CD4-positive, alpha-beta memory T cell (primary cell): ENCODE data around the gene IFIH1. TPM values are rescaled to one million over a fixed set of nuclear protein-coding genes. Genes with fewer than 3 reads are reported as not detected.
A peak's percentile ranks its signal among the peaks of the same experiment; 100 is the strongest.

ENCODE experiments used
- CTCF ChIA-PET: fragments of 350-600 bp; sonication (Branson Sonifier 250); formaldehyde crosslinking; loops from one replicate; lab custom pipeline; 2021; ENCODE audit warnings: inconsistent platforms; ENCODE audit not compliant: partially characterized antibody; lab: Charles Lee
- POLR2A ChIA-PET: fragments of 350-600 bp; sonication (Branson Sonifier 250); formaldehyde crosslinking; loops from one replicate; lab custom pipeline; 2021; ENCODE audit not compliant: partially characterized antibody; lab: Charles Lee
- DNase-seq, 5 donors: peaks; one replicate each; pipeline versions ENCODE4 v3.0.0 to v3.0.0-alpha.2; 2020 to 2022; ENCODE audit warnings: mixed read lengths in 1 of 5
- H3K27ac ChIP-seq: one replicate; pipeline ENCODE4 v1.7.0; 2013; ENCODE audit warnings: low read depth, low read length
- H3K27me3 ChIP-seq: 2 replicates; pipeline ENCODE4 v1.7.0; 2013; ENCODE audit warnings: mild to moderate bottlenecking, low read length, moderate library complexity; ENCODE audit not compliant: insufficient read depth
- H3K36me3 ChIP-seq: 2 replicates; pipeline ENCODE4 v1.7.0; 2013; ENCODE audit warnings: mild to moderate bottlenecking, low read length, moderate library complexity; ENCODE audit not compliant: insufficient read depth
- H3K4me1 ChIP-seq: 2 replicates; pipeline ENCODE4 v1.7.0; 2013; ENCODE audit warnings: mild to moderate bottlenecking, low read length, moderate library complexity; ENCODE audit not compliant: insufficient read depth
- H3K4me3 ChIP-seq, 2 donors: one replicate each; pipeline ENCODE4 v1.7.0; 2013; ENCODE audit warnings: low read length in 2 of 2, mild to moderate bottlenecking in 1 of 2
- H3K9me3 ChIP-seq, 2 donors: one replicate each; pipeline ENCODE4 v1.7.0; 2013; ENCODE audit warnings: low read length in 2 of 2, control low read depth in 1 of 2; ENCODE audit not compliant: control insufficient read depth in 1 of 2
- H3K27ac Mint-ChIP-seq, 7 donors: one replicate each; pipeline ENCODE4 v1.8.0; 2020 to 2021; ENCODE audit warnings: mixed read lengths in 7 of 7, mild to moderate bottlenecking in 6 of 7, inconsistent platforms in 3 of 7, moderate library complexity in 3 of 7
- H3K27me3 Mint-ChIP-seq, 2 donors: one replicate each; pipeline ENCODE4 v1.8.0; 2020 to 2021; ENCODE audit warnings: mixed read lengths in 2 of 2
- H3K36me3 Mint-ChIP-seq, 2 donors: one replicate each; pipeline ENCODE4 v1.8.0; 2020 to 2021; ENCODE audit warnings: mixed read lengths in 2 of 2, inconsistent platforms in 1 of 2, mild to moderate bottlenecking in 1 of 2
- H3K4me1 Mint-ChIP-seq, 4 donors: one replicate each; pipeline ENCODE4 v1.8.0; 2020 to 2021; ENCODE audit warnings: mixed read lengths in 4 of 4, mild to moderate bottlenecking in 1 of 4
- H3K4me3 Mint-ChIP-seq, 8 donors: one replicate each; pipeline ENCODE4 v1.8.0; 2020 to 2021; ENCODE audit warnings: mixed read lengths in 8 of 8, mild to moderate bottlenecking in 7 of 8, moderate library complexity in 6 of 8, inconsistent platforms in 3 of 8
- H3K9me3 Mint-ChIP-seq, 8 donors: one replicate each; pipeline ENCODE4 v1.8.0; 2020 to 2021; ENCODE audit warnings: mixed read lengths in 8 of 8, mild to moderate bottlenecking in 5 of 8, inconsistent platforms in 3 of 8, moderate library complexity in 1 of 8
- intact Hi-C: fragments of 100-400 bp; cut with micrococcal nuclease; formaldehyde crosslinking; loops from one replicate; pipeline ENCODE4 v1.15.1; 2023
- polyA plus RNA-seq, 2 donors: library from polyadenylated mRNA; unstranded; fragments of 300-500 nt; fragmentation: Illumina TruSeq; gene quantifications; one replicate each; pipeline ENCODE4 v1.2.3, GENCODE V29; 2021
- total RNA-seq, 2 experiments: library from RNA; stranded (reverse); gene quantifications; one replicate each; pipeline ENCODE4 v1.2.3, GENCODE V29; 2021

IFIH1 gene
- total and polyA plus RNA-seq, 4 experiments from 2014 or later = 13.1 to 31.2 (median 27.1) TPM

GRCh38 chr2:162327134-162327769, 8.8 kb upstream of the IFIH1 start:
- Mint-ChIP-seq H3K36me3 (no peaks in the 10 kb centered on the region), H3K27me3 (no peaks in the 10 kb centered on the region), H3K9me3 (no peaks in the 10 kb centered on the region), H3K27ac (peak overlapping the region in 1 of 7 donors; percentile 10), H3K4me3 (no peak overlapping the region), H3K4me1 (no peaks in the 10 kb centered on the region)
- ChIA-PET CTCF (interaction anchor here (0.9 to 4.7 kb wide), 3 partner anchors 9 to 29 kb away, joined by 3 to 25 read pairs (median 9); partner anchors contain the start of gene IFIH1), POLR2A (interaction anchor here (0.7 to 1.2 kb wide), 2 partner anchors 10 to 15 kb away, joined by 3 read pairs; no protein-coding TSS in a partner anchor)
- Histone ChIP-seq H3K36me3 (no peaks in the 10 kb centered on the region), H3K27me3 (no peaks in the 10 kb centered on the region), H3K4me1 (no peaks in the 10 kb centered on the region), H3K4me3 (no peak overlapping the region), H3K27ac (no peak overlapping the region), H3K9me3 (no peaks in the 10 kb centered on the region)
- intact Hi-C loops = no loop called here
- DNase-seq = no peak

- H3K36me3 Mint-ChIP-seq = no peaks in the 10 kb centered on the region
- Histone ChIP-seq H3K4me1 (peaks cover 8% of the 10 kb centered on the region), H3K9me3 (no peaks in the 10 kb centered on the region), H3K27me3 (no peaks in the 10 kb centered on the region), H3K4me3 (no peak overlapping the region), H3K27ac (no peak overlapping the region), H3K36me3 (no peaks in the 10 kb centered on the region)
- ChIA-PET CTCF (interaction anchor here (1.4 to 1.6 kb wide), 2 partner anchors 9 to 27 kb away, joined by 5 read pairs; no protein-coding TSS in a partner anchor), POLR2A (no interaction called here)
- DNase-seq = no peak
- H3K4me1 Mint-ChIP-seq = peaks cover 12 to 15% (median 14%) of the 10 kb centered on the region in 4 donors
- no peaks in the 10 kb centered on the region for H3K9me3 Mint-ChIP-seq
- no peak overlapping the region for H3K4me3 Mint-ChIP-seq
- no peaks in the 10 kb centered on the region for H3K27me3 Mint-ChIP-seq
- intact Hi-C loops = no loop called here
- H3K27ac Mint-ChIP-seq = peak overlapping the region in 1 of 7 donors; percentile 45
Measured at GRCh38 chr2:162324953-162325352, 6.5 kb upstream of the IFIH1 start.

GRCh38 chr2:162320864-162321517, 2.5 kb upstream of the IFIH1 start:
- H3K4me3 Mint-ChIP-seq = peak overlapping the region in 3 of 8 donors; percentile 8 to 57 (median 38)
- peak overlapping the region in 6 of 7 donors; percentile 11 to 98 (median 66) for H3K27ac Mint-ChIP-seq
- peaks cover 31 to 42% (median 37%) of the 10 kb centered on the region in 4 donors for H3K4me1 Mint-ChIP-seq
- H3K36me3 Mint-ChIP-seq = peaks cover 0 to 14% of the 10 kb centered on the region in 2 donors
- no peaks in the 10 kb centered on the region for H3K9me3 Mint-ChIP-seq
- no peak overlapping the region for H3K4me3 ChIP-seq
- H3K27ac ChIP-seq = no peak overlapping the region
- intact Hi-C loops = no loop called here
- H3K4me1 ChIP-seq = peaks cover 35% of the 10 kb centered on the region
- DNase-seq = no peak
- no peaks in the 10 kb centered on the region for H3K36me3 ChIP-seq
- H3K27me3 Mint-ChIP-seq = no peaks in the 10 kb centered on the region
- no peaks in the 10 kb centered on the region for H3K9me3 ChIP-seq
- ChIA-PET CTCF (interaction anchor here (3.0 to 5.9 kb wide), 2 partner anchors 21 to 22 kb away, joined by 14 to 81 read pairs; partner anchors contain the start of gene GCA), POLR2A (no interaction called here)
- no peaks in the 10 kb centered on the region for H3K27me3 ChIP-seq

DNA sequence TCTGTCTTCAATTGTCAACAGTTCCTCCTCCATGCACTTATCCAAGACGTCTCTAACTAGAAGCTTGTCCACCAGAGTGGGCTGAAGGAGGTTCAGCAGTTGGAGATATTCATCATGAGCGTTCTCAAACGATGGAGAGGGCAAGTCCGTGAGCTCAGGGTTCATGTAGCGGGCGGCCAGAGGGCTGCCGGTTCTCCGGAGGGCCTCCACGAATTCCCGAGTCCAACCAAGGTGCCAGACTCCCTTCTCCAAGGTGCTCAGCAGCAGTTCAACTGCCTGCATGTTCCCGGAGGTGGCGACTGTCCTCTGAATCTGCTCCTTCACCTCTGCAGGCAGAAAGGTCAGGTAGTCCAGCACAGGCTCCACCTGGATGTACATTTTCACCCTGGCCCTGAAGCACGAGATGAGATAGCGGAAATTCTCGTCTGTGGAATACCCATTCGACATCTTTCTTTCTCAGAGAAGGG, 590 bp downstream of the IFIH1 start:
- H3K4me1 ChIP-seq = peaks cover 59% of the 10 kb centered on the region
- ChIA-PET CTCF (interaction anchor here (1.0 to 5.9 kb wide), 6 partner anchors 10 to 310 kb away, joined by 3 to 81 read pairs (median 20); partner anchors contain the start of gene GCA), POLR2A (interaction anchor here (0.9 to 3.4 kb wide), 5 partner anchors 9 to 28 kb away, joined by 3 to 28 read pairs (median 3); partner anchors contain the start of gene GCA)
- no peaks in the 10 kb centered on the region for H3K36me3 ChIP-seq
- Mint-ChIP-seq H3K9me3 (no peaks in the 10 kb centered on the region), H3K27ac (peak overlapping the region; percentile 94 to 100 (median 98)), H3K36me3 (peaks cover 9 to 17% of the 10 kb centered on the region in 2 donors), H3K27me3 (no peaks in the 10 kb centered on the region), H3K4me3 (peak overlapping the region; percentile 93 to 100 (median 98)), H3K4me1 (peaks cover 48 to 67% (median 58%) of the 10 kb centered on the region in 4 donors)
- intact Hi-C loops = loop anchor here (1.0 to 10.0 kb wide), 5 partner anchors 17 to 1011 kb away; partner anchors contain the start of genes GCA and PSMD14
- peak overlapping the region; percentile 93 to 97 for H3K4me3 ChIP-seq
- H3K27me3 ChIP-seq = no peaks in the 10 kb centered on the region
- peak in 2 of 5 donors; percentile 49 to 57 for DNase-seq
- H3K27ac ChIP-seq = peak overlapping the region; percentile 97
- no peaks in the 10 kb centered on the region for H3K9me3 ChIP-seq

DNA sequence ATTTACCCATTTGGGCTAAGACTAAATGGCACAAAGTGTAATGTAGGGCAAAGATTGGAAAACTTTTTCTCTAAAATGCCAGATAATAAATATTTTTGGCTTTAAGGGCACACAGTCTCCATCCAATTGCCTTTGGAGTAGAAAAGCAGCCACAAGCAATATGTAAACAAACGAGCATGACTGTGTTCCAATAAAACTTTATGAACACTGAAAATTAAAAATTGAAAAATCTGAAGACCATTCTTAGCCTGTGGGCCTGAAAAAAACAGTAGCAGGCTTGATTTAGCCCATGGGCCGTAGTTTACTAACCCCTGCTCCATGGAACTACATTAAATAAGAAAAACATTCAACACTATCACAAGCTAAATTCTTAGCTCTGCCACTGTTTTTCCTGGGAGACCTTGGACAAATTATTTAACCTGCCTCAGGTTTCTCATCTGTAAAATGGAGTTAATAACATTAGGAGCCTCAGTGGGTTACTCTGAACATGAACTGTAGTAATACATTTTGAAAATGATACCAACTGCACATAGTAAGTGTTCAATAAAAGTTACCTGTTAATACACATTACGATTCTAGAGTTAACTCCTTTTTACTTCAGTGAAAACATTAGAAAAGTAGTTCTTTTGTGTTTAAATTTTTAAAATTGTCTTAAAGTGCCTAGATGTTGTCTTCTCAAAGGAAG, 1.3 kb downstream of the IFIH1 start:
- peak overlapping the region; percentile 94 to 100 (median 98) for H3K27ac Mint-ChIP-seq
- H3K4me3 Mint-ChIP-seq = peak overlapping the region; percentile 93 to 100 (median 98)
- CTCF ChIA-PET = interaction anchor here (1.2 to 5.9 kb wide), 4 partner anchors 11 to 309 kb away, joined by 3 to 81 read pairs (median 27); no protein-coding TSS in a partner anchor
- Histone ChIP-seq H3K27ac (peak overlapping the region; percentile 97), H3K4me1 (peaks cover 66% of the 10 kb centered on the region), H3K27me3 (no peaks in the 10 kb centered on the region), H3K9me3 (no peaks in the 10 kb centered on the region), H3K36me3 (no peaks in the 10 kb centered on the region), H3K4me3 (peak overlapping the region; percentile 93 to 97)
- POLR2A ChIA-PET = interaction anchor here (0.9 to 3.4 kb wide), 5 partner anchors 8 to 28 kb away, joined by 3 to 28 read pairs (median 3); partner anchors contain the start of gene GCA
- intact Hi-C loops = loop anchor here (5.0 to 10.0 kb wide), 3 partner anchors 322 to 1010 kb away; partner anchors contain the start of gene PSMD14
- H3K36me3 Mint-ChIP-seq = peaks cover 9 to 17% of the 10 kb centered on the region in 2 donors
- peaks cover 53 to 74% (median 63%) of the 10 kb centered on the region in 4 donors for H3K4me1 Mint-ChIP-seq
- DNase-seq = no peak
- H3K27me3 Mint-ChIP-seq = no peaks in the 10 kb centered on the region
- no peaks in the 10 kb centered on the region for H3K9me3 Mint-ChIP-seq

- no peaks in the 10 kb centered on the region for H3K27me3 Mint-ChIP-seq
- ChIA-PET POLR2A (no interaction called here), CTCF (interaction anchor here (1.2 to 10.2 kb wide), 6 partner anchors 8 to 309 kb away, joined by 3 to 141 read pairs (median 15); no protein-coding TSS in a partner anchor)
- no peaks in the 10 kb centered on the region for H3K36me3 ChIP-seq
- peak overlapping the region; percentile 43 to 98 (median 84) for H3K27ac Mint-ChIP-seq
- H3K36me3 Mint-ChIP-seq = peaks cover 9 to 17% of the 10 kb centered on the region in 2 donors
- intact Hi-C loops = loop anchor here (5.0 to 10.0 kb wide), 3 partner anchors 322 to 1009 kb away; partner anchors contain the start of gene PSMD14
- H3K9me3 ChIP-seq = no peaks in the 10 kb centered on the region
- H3K4me1 ChIP-seq = peaks cover 71% of the 10 kb centered on the region
- no peak for DNase-seq
- H3K4me3 ChIP-seq = peak overlapping the region; percentile 93 to 97
- H3K9me3 Mint-ChIP-seq = no peaks in the 10 kb centered on the region
- H3K27me3 ChIP-seq = no peaks in the 10 kb centered on the region
- peak overlapping the region; percentile 77 to 100 (median 98) for H3K4me3 Mint-ChIP-seq
- H3K27ac ChIP-seq = peak overlapping the region; percentile 97
- peaks cover 55 to 79% (median 68%) of the 10 kb centered on the region in 4 donors for H3K4me1 Mint-ChIP-seq
Measured at GRCh38 chr2:162316590-162316989, 1.9 kb downstream of the IFIH1 start.
